Measurements from ENCODE around the gene CCDC74B.
A peak's percentile ranks its signal among the peaks of the same experiment; 100 is the strongest.
"Not testable (repeated sequence)": the region's sequence is repeated elsewhere in the genome, so short reads cannot be mapped to it uniquely, and the experiment has no call there.

Gene CCDC74B

GRCh38 chr2:130154773-130155765, 10.2 kb upstream of the CCDC74B start:
- TF ChIP-seq TAF1 (IDR thresholded peaks at IDR 0.05; ENCODE audit: low read depth, low read length) (no peak), SPI1 (IDR thresholded peaks at IDR 0.05; ENCODE audit: low read depth, low read length) (no peak), POLR2A (IDR thresholded peaks at IDR 0.05; ENCODE audit: low read depth, low read length) (no peak), POLR2AphosphoS5 (IDR thresholded peaks at IDR 0.05; ENCODE audit: low read depth, low read length) (no peak), PAX5 (IDR thresholded peaks at IDR 0.05; ENCODE audit: insufficient read depth, low read length, severe bottlenecking) (no peak), POU2F2 (IDR thresholded peaks at IDR 0.05; ENCODE audit: low read depth, low read length) (no peak)
- no peak for DNase-seq (ENCODE audit: insufficient read length, low spot score)
- no peak for FAIRE-seq

DNA sequence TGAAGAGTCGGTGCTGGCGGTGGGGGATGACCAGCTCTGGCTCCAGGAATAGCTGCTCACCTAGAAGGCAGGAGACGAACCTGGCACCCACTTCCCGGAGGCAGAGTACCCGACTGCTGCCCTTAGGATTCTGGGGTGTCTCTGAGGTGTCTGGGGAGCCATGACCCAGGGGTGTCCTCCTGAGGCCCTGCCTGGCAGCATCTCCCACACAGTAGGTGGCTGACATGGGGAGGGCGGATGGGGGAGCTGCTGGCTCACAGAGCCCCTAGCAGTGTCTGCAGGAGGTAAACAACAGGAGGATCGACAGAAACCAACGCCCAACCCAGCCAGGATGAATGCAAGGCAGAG, 9.5 kb upstream of the CCDC74B start:
- FAIRE-seq; DNase-seq (ENCODE audit: insufficient read length, low spot score): not testable (repeated sequence)

DNA sequence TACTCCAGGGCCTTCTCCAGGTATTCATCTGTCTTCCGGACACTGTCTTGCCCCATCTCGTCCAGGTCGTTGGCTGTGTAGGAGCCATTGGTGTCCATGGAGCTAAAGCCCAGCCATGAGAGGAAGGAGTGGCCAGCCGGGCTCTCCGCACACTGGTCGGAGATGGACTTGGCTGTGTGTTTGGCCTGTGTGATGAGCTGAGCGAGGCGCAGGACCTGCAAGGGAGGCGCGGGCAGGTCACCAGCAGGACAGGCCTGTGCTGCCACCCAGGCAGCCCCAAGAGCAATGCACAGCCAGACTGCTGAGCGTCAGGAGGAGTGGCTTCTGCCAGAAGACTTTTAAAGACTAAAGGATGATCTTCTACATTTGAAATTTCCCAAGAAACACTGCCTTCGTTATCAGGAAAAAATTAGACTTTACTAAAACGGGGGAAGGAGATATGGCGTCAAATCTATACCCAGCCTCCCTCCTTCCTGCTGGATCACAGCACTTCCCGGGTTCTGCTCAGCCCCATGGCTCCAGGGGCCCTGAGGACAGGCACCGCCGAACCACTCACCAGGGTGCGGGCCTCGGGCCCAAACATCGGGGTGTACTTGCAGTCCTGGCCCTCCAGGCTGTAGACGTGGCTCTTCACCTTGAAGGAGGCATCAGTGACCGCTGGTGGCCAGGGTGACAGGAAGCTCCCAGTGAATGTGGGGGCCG, 9.0 kb upstream of the CCDC74B start:
- DNase-seq (ENCODE audit: insufficient read length, low spot score) = not testable (repeated sequence)
- FAIRE-seq = peak; percentile 58

DNA sequence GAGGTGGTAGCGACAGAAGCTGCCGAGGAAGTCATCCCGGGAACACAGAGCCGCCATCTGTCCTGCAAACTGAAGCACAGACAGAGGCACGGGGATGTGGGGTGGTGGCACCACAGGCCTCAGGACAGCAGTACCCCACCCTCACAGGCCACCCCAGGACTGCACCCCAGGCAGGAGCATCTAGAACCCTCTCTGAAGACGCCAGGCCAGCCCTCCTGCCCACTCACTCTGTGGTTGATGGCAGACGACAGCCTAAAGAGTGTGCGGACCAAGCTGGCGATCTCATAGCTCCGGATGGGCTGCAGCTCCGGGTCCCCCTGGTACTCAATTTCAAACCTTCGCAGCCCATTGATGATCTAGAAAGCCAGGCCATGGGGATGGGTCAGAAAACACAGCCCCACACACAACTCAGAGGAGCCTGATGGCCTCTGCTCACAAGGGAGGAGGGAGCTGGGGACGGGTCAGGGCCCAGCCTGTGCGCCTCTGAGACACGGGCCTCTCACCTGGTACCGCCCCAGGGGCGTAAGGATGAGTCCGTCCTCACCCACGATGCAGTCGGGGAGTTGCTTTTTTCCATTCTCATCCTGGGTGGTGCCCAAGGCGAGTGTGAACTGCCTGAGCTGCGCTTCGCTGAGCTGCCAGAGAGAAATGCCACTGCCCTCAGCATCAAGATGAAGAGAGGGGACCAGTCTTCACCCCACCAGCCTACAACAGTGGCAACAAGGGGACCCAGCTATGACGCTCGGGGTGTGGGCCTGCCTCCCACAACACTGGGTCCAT, 8.1 kb upstream of the CCDC74B start:
- DNase-seq (ENCODE audit: insufficient read length, low spot score) = no peak
- no peak for TF ChIP-seq TAF1 (IDR thresholded peaks at IDR 0.05; ENCODE audit: low read depth, low read length)
- no peak for TF ChIP-seq PAX5 (IDR thresholded peaks at IDR 0.05; ENCODE audit: insufficient read depth, low read length, severe bottlenecking)
- TF ChIP-seq POLR2AphosphoS5 (IDR thresholded peaks at IDR 0.05; ENCODE audit: low read depth, low read length) = no peak
- TF ChIP-seq POLR2A (IDR thresholded peaks at IDR 0.05; ENCODE audit: low read depth, low read length) = no peak
- TF ChIP-seq SPI1 (IDR thresholded peaks at IDR 0.05; ENCODE audit: low read depth, low read length) = no peak
- TF ChIP-seq POU2F2 (IDR thresholded peaks at IDR 0.05; ENCODE audit: low read depth, low read length) = no peak
- no peak for FAIRE-seq

DNA sequence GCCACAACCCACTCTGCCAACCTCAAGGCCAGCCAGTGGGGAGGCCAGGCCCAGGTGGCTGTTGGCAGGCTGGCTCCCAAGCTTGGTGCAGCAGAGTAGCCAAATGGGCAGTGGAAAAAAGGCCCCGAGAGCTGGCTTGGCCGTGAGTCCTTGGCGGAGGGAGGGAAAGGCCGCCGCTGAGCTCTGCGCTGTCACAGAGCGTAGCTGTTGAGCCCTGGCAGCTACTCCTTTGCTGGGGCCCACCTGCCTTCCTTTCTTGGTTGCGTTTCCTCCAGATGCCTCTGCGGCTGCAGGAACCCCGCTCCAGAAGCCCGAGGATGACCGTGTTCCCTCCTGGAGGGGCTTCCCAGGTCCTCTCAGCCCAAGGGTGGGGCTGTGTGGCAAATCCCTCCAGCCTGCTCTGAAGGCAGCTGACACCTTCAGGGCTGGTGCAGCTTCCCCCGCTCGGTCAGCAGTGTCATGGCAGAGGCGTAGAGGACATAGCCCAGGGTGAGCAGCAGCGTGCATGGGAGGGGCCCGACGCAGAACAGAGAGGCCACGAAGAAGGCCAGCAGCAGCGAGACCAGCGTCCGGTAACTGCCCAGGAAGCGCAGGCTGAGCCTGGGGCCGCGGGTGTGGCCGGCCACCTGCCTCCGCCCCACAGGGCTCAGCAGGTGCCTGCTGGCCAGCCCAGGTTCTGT, 7.4 kb upstream of the CCDC74B start:
- not testable (repeated sequence) for FAIRE-seq; DNase-seq (ENCODE audit: insufficient read length, low spot score)

DNA sequence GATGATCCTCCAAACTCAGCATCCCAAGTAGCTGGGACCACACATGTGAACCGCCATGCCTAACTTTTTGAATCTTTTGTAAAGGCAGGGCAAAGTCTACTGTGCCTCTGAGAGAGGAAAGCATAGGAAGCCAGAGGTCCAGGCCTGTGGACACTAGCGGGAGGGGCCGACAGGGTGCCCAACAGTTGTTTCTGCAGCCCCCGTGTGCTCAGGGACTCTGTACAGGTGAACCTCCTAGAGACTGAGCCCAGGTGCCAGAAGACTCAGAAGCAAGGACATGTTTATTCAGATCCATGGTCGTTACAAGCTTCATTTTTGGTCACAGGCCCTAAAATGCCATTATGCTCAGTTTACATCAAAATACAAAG, 6.2 kb upstream of the CCDC74B start:
- not testable (repeated sequence) for DNase-seq (ENCODE audit: insufficient read length, low spot score); FAIRE-seq

- TF ChIP-seq POU2F2 (IDR thresholded peaks at IDR 0.05; ENCODE audit: low read depth, low read length) = no peak
- TF ChIP-seq SPI1 (IDR thresholded peaks at IDR 0.05; ENCODE audit: low read depth, low read length) = no peak
- no peak for TF ChIP-seq TAF1 (IDR thresholded peaks at IDR 0.05; ENCODE audit: low read depth, low read length)
- TF ChIP-seq POLR2AphosphoS5 (IDR thresholded peaks at IDR 0.05; ENCODE audit: low read depth, low read length) = no peak
- TF ChIP-seq POLR2A (IDR thresholded peaks at IDR 0.05; ENCODE audit: low read depth, low read length) = no peak
- no peak for TF ChIP-seq PAX5 (IDR thresholded peaks at IDR 0.05; ENCODE audit: insufficient read depth, low read length, severe bottlenecking)
- DNase-seq (ENCODE audit: insufficient read length, low spot score) (no peak), FAIRE-seq (no peak)
Observed at GRCh38 chr2:130150181-130151144, 5.6 kb upstream of the CCDC74B start.

DNA sequence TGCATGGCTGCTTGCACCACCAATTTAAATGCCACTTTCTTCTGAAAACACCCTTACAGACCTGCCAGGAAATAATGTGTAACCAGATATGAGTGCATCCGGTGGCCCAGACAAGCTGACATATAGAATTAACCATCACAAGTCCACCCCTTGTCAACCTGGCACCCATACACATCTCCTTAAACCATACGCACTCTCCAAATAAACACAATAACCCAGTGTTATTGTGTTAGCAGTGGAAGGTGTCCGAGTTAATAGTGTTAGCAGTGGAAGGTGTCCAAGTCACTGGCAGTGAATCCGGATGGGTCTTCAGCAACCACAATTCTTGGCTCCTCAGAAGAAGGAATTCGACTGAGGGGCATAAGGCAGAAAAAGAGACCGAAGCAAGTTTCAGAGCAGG, 3.6 kb upstream of the CCDC74B start:
- DNase-seq (ENCODE audit: insufficient read length, low spot score) = not testable (repeated sequence)
- FAIRE-seq = peak; percentile 76

- not testable (repeated sequence) for DNase-seq (ENCODE audit: insufficient read length, low spot score)
- FAIRE-seq = peak; percentile 28
Observed at GRCh38 chr2:130143266-130144039, 1.5 kb downstream of the CCDC74B start.

GRCh38 chr2:130142396-130143265, 2.3 kb downstream of the CCDC74B start:
- FAIRE-seq; DNase-seq (ENCODE audit: insufficient read length, low spot score): not testable (repeated sequence)

DNA sequence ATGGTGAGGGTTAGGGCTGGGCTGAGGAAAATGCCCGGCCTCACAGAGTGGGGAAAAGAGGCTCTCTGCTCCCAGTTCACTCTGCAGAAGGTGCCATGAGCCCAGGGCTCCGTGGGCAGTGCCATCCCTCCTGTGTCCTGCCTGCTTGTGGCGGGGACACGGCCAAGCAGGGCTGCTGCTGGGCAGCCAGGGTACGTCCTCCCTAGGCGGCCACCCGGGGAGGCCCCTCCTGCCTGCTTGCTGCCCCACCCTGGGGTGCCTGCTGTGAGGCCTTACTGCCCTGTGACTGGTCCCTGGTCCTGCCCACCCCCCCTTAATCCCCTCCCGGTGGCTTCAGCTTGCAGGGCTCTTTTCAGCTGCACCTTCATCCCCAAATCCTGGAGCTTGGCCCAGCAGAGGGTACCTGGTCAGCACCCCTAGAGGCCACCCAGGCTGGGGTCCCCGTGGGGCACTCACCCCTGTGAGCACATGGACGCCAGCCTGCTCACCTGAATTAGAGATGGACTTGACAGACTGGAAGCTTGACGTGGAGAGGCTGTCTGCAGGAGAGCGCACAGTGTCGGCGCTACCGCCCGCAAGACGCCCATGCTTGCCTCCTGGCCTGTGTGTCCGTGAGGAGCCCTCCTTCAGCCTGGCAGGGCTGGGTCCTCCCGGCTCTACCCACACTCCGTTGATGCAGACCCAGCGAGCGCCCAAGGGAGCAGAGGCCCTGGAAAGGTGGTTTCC, 3.1 kb downstream of the CCDC74B start:
- FAIRE-seq; DNase-seq (ENCODE audit: insufficient read length, low spot score): not testable (repeated sequence)

DNA sequence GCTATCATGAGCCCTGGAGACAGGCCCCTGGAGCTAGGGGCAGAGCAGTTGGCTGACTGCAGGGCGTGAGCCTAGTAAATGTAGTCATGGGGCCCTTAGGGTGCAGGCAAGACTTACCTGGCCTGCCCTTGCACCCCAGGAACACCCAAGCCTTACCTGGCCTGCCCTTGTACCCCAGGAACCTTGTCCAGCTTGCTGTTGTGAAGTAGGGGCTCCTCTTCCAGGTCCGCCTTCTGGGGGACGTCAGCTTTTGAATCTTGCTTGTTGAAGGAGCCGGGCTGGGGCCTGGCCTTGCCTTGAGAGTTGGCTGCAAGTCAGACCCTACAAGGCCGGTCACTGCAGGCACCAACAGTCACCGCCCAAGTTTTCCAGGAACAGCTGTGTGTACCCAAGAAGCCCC, 3.9 kb downstream of the CCDC74B start:
- not testable (repeated sequence) for DNase-seq (ENCODE audit: insufficient read length, low spot score); FAIRE-seq

- DNase-seq (ENCODE audit: insufficient read length, low spot score); FAIRE-seq: not testable (repeated sequence)
Observed at GRCh38 chr2:130140516-130140915, 4.4 kb downstream of the CCDC74B start.

Data from GM12891 (cell line).